ENCODE data around the gene COL19A1. TPM values are rescaled to one million over a fixed set of nuclear protein-coding genes. Genes with fewer than 3 reads are reported as not detected.

COL19A1 gene
- polyA plus RNA-seq, 3 donors from 2014 or later: not detected

- Mint-ChIP-seq H3K36me3 (no peaks in the 10 kb centered on the region), H3K27ac (no peak overlapping the region), H3K4me1 (no peaks in the 10 kb centered on the region), H3K9me3 (peaks cover 0 to 2% (median 0%) of the 10 kb centered on the region in 6 donors), H3K4me3 (no peak overlapping the region), H3K27me3 (ENCODE audit: low read depth in 3 of 3) (peaks cover 0 to 2% (median 2%) of the 10 kb centered on the region in 3 donors)
- DNase-seq: no peak
These were observed 263.0 kb downstream of the COL19A1 start for GRCh38 chr6:70129341-70129740.

GRCh38 chr6:70130865-70131264 lies 264.5 kb downstream of the COL19A1 start:
- no peak for DNase-seq
- no peak overlapping the region for H3K27ac Mint-ChIP-seq

GRCh38 chr6:70131528-70131927 lies 265.2 kb downstream of the COL19A1 start:
- no peak overlapping the region for H3K27ac Mint-ChIP-seq
- no peaks in the 10 kb centered on the region for H3K4me1 Mint-ChIP-seq
- no peaks in the 10 kb centered on the region for H3K36me3 Mint-ChIP-seq
- peaks cover 0 to 2% (median 0%) of the 10 kb centered on the region in 3 donors for H3K27me3 Mint-ChIP-seq (ENCODE audit: low read depth in 3 of 3)
- no peak overlapping the region for H3K4me3 Mint-ChIP-seq
- H3K9me3 Mint-ChIP-seq: peaks cover 0 to 2% (median 0%) of the 10 kb centered on the region in 6 donors
- no peak for DNase-seq

More at GRCh38 chr6:70130865-70131264, 264.5 kb downstream of the COL19A1 start:
- no peaks in the 10 kb centered on the region for H3K4me1 Mint-ChIP-seq
- H3K36me3 Mint-ChIP-seq: no peaks in the 10 kb centered on the region
- peaks cover 0 to 2% (median 0%) of the 10 kb centered on the region in 3 donors for H3K27me3 Mint-ChIP-seq (ENCODE audit: low read depth in 3 of 3)
- peaks cover 0 to 2% (median 0%) of the 10 kb centered on the region in 6 donors for H3K9me3 Mint-ChIP-seq
- H3K4me3 Mint-ChIP-seq: no peak overlapping the region

- no peaks in the 10 kb centered on the region for H3K4me1 Mint-ChIP-seq
- peaks cover 0 to 2% (median 0%) of the 10 kb centered on the region in 3 donors for H3K27me3 Mint-ChIP-seq (ENCODE audit: low read depth in 3 of 3)
- H3K27ac Mint-ChIP-seq: no peak overlapping the region
- no peak overlapping the region for H3K4me3 Mint-ChIP-seq
- no peaks in the 10 kb centered on the region for H3K36me3 Mint-ChIP-seq
- H3K9me3 Mint-ChIP-seq: peaks cover 0 to 2% (median 0%) of the 10 kb centered on the region in 6 donors
- no peak for DNase-seq
These were observed 266.9 kb downstream of the COL19A1 start for GRCh38 chr6:70133246-70133645.

GRCh38 chr6:70134542-70134941 lies 268.2 kb downstream of the COL19A1 start:
- H3K4me1 Mint-ChIP-seq: no peaks in the 10 kb centered on the region
- no peak overlapping the region for H3K4me3 Mint-ChIP-seq
- H3K27me3 Mint-ChIP-seq (ENCODE audit: low read depth in 3 of 3): peaks cover 0 to 2% (median 0%) of the 10 kb centered on the region in 3 donors
- no peaks in the 10 kb centered on the region for H3K36me3 Mint-ChIP-seq
- no peak for DNase-seq
- H3K9me3 Mint-ChIP-seq: peaks cover 0 to 9% (median 0%) of the 10 kb centered on the region in 6 donors
- no peak overlapping the region for H3K27ac Mint-ChIP-seq

GRCh38 chr6:70135219-70136160 lies 269.1 kb downstream of the COL19A1 start:
- Mint-ChIP-seq H3K27me3 (ENCODE audit: low read depth in 3 of 3) (peaks cover 0 to 2% (median 0%) of the 10 kb centered on the region in 3 donors), H3K4me3 (no peak overlapping the region), H3K27ac (no peak overlapping the region), H3K9me3 (peaks cover 0 to 9% (median 0%) of the 10 kb centered on the region in 6 donors), H3K4me1 (no peaks in the 10 kb centered on the region), H3K36me3 (no peaks in the 10 kb centered on the region)
- no peak for DNase-seq

GRCh38 chr6:70136996-70137395 lies 270.6 kb downstream of the COL19A1 start:
- no peak for DNase-seq
- Mint-ChIP-seq H3K4me1 (no peaks in the 10 kb centered on the region), H3K9me3 (peaks cover 0 to 7% (median 0%) of the 10 kb centered on the region in 6 donors), H3K36me3 (no peaks in the 10 kb centered on the region), H3K4me3 (no peak overlapping the region), H3K27ac (no peak overlapping the region), H3K27me3 (ENCODE audit: low read depth in 3 of 3) (no peaks in the 10 kb centered on the region)

GRCh38 chr6:70140496-70140895 lies 274.1 kb downstream of the COL19A1 start:
- no peaks in the 10 kb centered on the region for H3K4me1 Mint-ChIP-seq
- H3K27me3 Mint-ChIP-seq (ENCODE audit: low read depth in 3 of 3): no peaks in the 10 kb centered on the region
- H3K36me3 Mint-ChIP-seq: no peaks in the 10 kb centered on the region
- H3K27ac Mint-ChIP-seq: no peak overlapping the region
- H3K9me3 Mint-ChIP-seq: peaks cover 0 to 9% (median 2%) of the 10 kb centered on the region in 6 donors
- DNase-seq: no peak
- H3K4me3 Mint-ChIP-seq: no peak overlapping the region

- H3K4me3 Mint-ChIP-seq: no peak overlapping the region
- no peak for DNase-seq
- peaks cover 0 to 9% (median 2%) of the 10 kb centered on the region in 6 donors for H3K9me3 Mint-ChIP-seq
- H3K27me3 Mint-ChIP-seq (ENCODE audit: low read depth in 3 of 3): no peaks in the 10 kb centered on the region
- H3K4me1 Mint-ChIP-seq: no peaks in the 10 kb centered on the region
- no peaks in the 10 kb centered on the region for H3K36me3 Mint-ChIP-seq
- no peak overlapping the region for H3K27ac Mint-ChIP-seq
These were observed 275.7 kb downstream of the COL19A1 start for GRCh38 chr6:70142034-70142433.

GRCh38 chr6:70145178-70145577 lies 278.8 kb downstream of the COL19A1 start:
- no peak for DNase-seq
- Mint-ChIP-seq H3K4me3 (no peak overlapping the region), H3K36me3 (no peaks in the 10 kb centered on the region), H3K27ac (no peak overlapping the region), H3K27me3 (ENCODE audit: low read depth in 3 of 3) (no peaks in the 10 kb centered on the region), H3K9me3 (peaks cover 0 to 3% (median 0%) of the 10 kb centered on the region in 6 donors), H3K4me1 (no peaks in the 10 kb centered on the region)

GRCh38 chr6:70149209-70149788 lies 282.9 kb downstream of the COL19A1 start:
- peaks cover 0 to 3% (median 0%) of the 10 kb centered on the region in 6 donors for H3K9me3 Mint-ChIP-seq
- no peak for DNase-seq
- H3K4me3 Mint-ChIP-seq: no peak overlapping the region
- H3K27me3 Mint-ChIP-seq (ENCODE audit: low read depth in 3 of 3): peaks cover 0 to 2% (median 0%) of the 10 kb centered on the region in 3 donors
- no peak overlapping the region for H3K27ac Mint-ChIP-seq
- H3K4me1 Mint-ChIP-seq: no peaks in the 10 kb centered on the region
- no peaks in the 10 kb centered on the region for H3K36me3 Mint-ChIP-seq

GRCh38 chr6:70150521-70150920 lies 284.2 kb downstream of the COL19A1 start:
- no peak for DNase-seq
- no peak overlapping the region for H3K4me3 Mint-ChIP-seq
- no peak overlapping the region for H3K27ac Mint-ChIP-seq
- no peaks in the 10 kb centered on the region for H3K36me3 Mint-ChIP-seq
- no peaks in the 10 kb centered on the region for H3K4me1 Mint-ChIP-seq
- H3K9me3 Mint-ChIP-seq: peaks cover 0 to 2% (median 0%) of the 10 kb centered on the region in 6 donors
- H3K27me3 Mint-ChIP-seq (ENCODE audit: low read depth in 3 of 3): peaks cover 0 to 2% (median 2%) of the 10 kb centered on the region in 3 donors

- Mint-ChIP-seq H3K4me3 (no peak overlapping the region), H3K9me3 (peaks cover 0 to 2% (median 0%) of the 10 kb centered on the region in 6 donors), H3K27ac (no peak overlapping the region), H3K27me3 (ENCODE audit: low read depth in 3 of 3) (peaks cover 0 to 2% (median 2%) of the 10 kb centered on the region in 3 donors), H3K36me3 (no peaks in the 10 kb centered on the region), H3K4me1 (no peaks in the 10 kb centered on the region)
- DNase-seq: no peak
These were observed 285.3 kb downstream of the COL19A1 start for GRCh38 chr6:70151616-70152015.

GRCh38 chr6:70152786-70153185 lies 286.4 kb downstream of the COL19A1 start:
- H3K27ac Mint-ChIP-seq: no peak overlapping the region
- peaks cover 1 to 2% (median 2%) of the 10 kb centered on the region in 3 donors for H3K27me3 Mint-ChIP-seq (ENCODE audit: low read depth in 3 of 3)
- no peaks in the 10 kb centered on the region for H3K36me3 Mint-ChIP-seq
- DNase-seq: no peak
- no peak overlapping the region for H3K4me3 Mint-ChIP-seq
- H3K4me1 Mint-ChIP-seq: no peaks in the 10 kb centered on the region
- H3K9me3 Mint-ChIP-seq: peaks cover 0 to 2% (median 0%) of the 10 kb centered on the region in 6 donors
